Measurements from ENCODE around the gene PRXL2B.

The PRXL2B gene

DNA sequence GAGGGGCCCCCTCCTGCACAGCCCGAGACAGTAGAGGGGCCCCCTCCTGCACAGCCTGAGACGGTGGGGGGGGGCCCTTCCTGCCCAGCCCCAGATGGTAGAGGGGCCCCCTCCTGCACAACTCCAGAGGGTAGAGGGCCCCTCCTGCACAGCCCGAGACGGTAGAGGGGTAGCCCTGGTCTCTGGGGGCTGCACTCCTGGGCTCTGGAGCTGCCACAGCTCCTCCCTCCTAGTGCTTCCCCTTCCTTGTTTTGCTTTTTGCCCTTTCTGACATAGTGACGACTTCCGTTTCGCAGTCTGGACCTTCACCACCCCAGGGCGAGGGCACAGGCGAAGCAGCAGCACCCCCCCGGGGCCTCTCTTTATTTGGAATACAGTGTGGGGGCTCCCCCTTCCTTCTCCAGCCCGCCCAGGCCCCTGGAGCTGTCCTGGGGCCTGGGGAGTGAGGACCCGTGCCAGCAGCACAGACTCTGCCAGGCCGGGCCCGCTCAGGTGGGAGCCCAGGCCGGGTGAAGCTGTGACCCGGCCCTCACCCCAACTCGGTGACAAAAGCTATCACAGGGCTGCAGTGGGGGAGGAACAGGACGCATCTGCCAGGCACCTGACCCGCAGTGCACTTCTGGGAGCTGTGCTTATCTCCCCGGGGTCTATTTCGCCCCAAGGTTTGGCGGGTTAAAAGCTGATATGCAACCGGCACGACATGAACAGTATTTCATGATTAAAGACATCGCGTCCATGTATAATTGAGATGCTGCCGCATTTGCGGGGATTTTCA is 1.1 kb upstream of the PRXL2B start:
- H3K4me1 ChIP-seq: peaks cover 77% of the 10 kb centered on the region
- peak overlapping the region; percentile 77 for H3K4me3 ChIP-seq
- H3K9ac ChIP-seq: peak overlapping the region; percentile 88
- H3K9me3 ChIP-seq: no peaks in the 10 kb centered on the region
- peaks cover 3% of the 10 kb centered on the region; the same call in 1 of the 2 replicates for H3K27me3 ChIP-seq
- H3K27ac ChIP-seq: peak overlapping the region; percentile 98
- H3K4me2 ChIP-seq: peak overlapping the region; percentile 98
- peaks cover 20% of the 10 kb centered on the region for H4K20me1 ChIP-seq
- TF ChIP-seq Cebpa-rat (IDR thresholded peaks at IDR 0.05): no peak
- peaks cover 9% of the 10 kb centered on the region for H3K36me3 ChIP-seq

DNA sequence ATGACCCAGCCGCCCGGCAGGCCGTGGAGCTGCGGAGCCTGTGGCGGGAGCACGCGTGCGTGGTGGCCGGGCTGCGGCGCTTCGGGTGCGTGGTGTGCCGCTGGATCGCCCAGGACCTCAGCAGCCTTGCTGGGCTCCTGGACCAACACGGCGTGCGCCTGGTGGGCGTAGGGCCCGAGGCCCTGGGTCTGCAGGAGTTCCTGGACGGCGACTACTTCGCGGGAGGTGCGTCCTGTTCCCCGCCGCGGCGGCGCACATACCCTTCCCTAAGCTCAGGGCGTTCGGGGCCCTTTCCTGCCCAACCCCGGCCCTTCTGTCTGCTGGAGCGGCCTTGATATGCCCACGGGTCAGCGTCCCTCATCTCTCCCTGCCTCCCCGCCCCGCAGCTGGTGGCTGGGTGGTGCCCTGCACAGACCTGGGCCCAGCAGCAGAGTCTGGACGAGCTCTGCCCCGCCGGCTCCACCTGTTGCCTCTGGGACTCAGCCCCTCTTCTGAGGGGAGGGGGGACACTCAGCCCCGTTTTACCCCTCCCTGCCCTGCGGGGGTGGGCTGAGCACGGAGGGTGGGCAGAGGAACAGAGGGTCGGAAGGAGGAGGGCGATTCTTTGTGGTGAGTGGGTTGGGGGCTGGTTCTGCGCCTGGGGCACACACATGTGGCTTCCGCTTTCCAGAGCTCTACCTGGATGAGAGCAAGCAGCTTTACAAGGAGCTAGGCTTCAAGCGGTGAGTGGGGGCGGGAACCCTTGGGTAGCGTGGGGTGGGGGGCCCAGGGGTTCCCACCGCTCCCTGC is 688 bp downstream of the PRXL2B start:
- peak overlapping the region; percentile 78 for H3K9ac ChIP-seq
- TF ChIP-seq Cebpa-rat (IDR thresholded peaks at IDR 0.05): no peak

DNA sequence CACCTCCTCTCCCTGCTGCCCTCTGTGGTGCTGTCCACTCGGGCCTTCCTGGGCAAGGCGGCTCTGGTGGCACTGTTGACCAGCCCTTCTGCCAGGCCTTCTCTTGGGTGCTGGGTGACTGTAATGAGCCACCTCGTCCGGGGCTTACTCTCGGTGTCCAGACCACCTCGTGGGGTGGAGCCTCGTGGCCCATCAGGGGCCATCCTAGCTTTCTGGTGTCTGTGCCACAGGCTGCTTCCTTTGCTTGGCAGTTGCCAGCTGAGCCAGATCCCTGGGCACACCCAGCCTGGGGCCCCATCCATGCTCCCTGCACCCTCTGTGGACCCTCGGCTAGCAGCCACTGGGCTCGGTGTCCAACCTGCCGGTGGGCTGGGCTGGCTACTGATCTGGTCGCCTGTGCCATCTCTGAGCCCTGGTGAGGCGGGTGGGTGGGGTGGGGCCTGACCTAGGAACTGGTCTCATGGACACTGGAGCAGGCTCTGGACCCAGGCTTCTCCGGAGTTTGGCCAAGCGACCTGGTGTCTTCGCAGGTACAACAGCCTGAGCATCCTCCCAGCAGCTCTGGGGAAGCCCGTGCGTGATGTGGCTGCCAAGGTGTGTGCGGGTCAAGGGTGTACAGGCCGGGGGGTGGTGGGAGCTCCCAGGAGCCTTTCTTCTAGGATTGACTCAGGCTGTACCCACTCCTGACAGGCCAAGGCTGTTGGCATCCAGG is 1.4 kb downstream of the PRXL2B start:
- Histone ChIP-seq H3K27ac (no peak overlapping the region), H3K27me3 (peaks cover 3% of the 10 kb centered on the region; the same call in 1 of the 2 replicates), H3K4me3 (peak overlapping the region; percentile 77), H3K36me3 (peaks cover 9% of the 10 kb centered on the region), H3K9ac (0 out of 2 replicates have a peak overlapping the region, but pooled peaks have one; percentile 34), H4K20me1 (peaks cover 20% of the 10 kb centered on the region), H3K9me3 (no peaks in the 10 kb centered on the region), H3K4me2 (peak overlapping the region; percentile 99), H3K4me1 (peaks cover 63% of the 10 kb centered on the region)
- no peak for TF ChIP-seq Cebpa-rat (IDR thresholded peaks at IDR 0.05)

More for the DNA sequence above, 688 bp downstream of the PRXL2B start:
- H3K36me3 ChIP-seq: peaks cover 9% of the 10 kb centered on the region
- H3K27me3 ChIP-seq: peaks cover 3% of the 10 kb centered on the region; the same call in 1 of the 2 replicates
- peak overlapping the region; percentile 99 for H3K4me2 ChIP-seq
- peak overlapping the region; percentile 51 for H3K27ac ChIP-seq
- H3K4me1 ChIP-seq: peaks cover 65% of the 10 kb centered on the region
- peaks cover 20% of the 10 kb centered on the region for H4K20me1 ChIP-seq
- peak overlapping the region; percentile 77 for H3K4me3 ChIP-seq
- no peaks in the 10 kb centered on the region for H3K9me3 ChIP-seq

DNA sequence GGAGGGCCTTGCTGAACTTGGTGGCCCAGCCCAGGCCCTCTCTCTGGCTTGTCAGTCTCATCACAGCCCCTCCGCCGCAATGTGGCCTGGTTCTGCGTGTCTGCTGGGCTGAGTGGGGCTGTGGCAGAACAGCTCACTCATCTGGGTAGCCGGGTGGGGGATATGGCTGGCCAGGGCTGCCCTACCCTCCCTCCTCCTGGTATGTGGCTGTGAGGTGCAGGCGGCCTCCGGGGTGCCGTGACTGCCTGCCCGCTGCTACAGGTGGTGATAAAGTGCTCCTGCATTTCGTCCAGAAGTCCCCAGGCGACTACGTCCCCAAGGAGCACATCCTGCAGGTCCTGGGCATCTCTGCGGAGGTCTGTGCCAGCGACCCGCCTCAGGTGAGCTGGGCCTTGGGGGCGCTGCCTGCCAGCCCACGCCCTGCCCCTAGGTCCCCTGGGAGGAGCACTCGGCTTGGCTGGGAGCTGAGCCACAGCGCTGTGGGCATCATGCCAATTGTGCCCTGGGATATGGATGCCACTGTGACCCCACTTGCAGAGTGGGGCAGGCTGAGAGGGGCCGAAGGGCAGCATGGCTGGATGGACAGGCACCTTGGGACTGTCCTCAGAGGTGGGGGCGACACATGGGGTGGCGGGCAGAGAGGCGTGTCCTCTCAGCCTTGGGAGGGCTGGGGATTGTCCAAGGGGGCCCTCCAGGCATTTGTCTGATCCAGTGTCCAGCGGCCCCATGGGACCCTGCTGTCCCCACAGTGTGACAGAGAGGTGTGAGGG is 2.3 kb downstream of the PRXL2B start:
- Histone ChIP-seq H3K9ac (0 out of 2 replicates have a peak overlapping the region, but pooled peaks have one; percentile 34), H3K9me3 (no peaks in the 10 kb centered on the region), H3K36me3 (peaks cover 9% of the 10 kb centered on the region), H3K27ac (no peak overlapping the region), H4K20me1 (peaks cover 20% of the 10 kb centered on the region), H3K4me3 (no peak overlapping the region), H3K4me1 (peaks cover 63% of the 10 kb centered on the region), H3K4me2 (peak overlapping the region; percentile 99), H3K27me3 (peaks cover 3% of the 10 kb centered on the region; the same call in 1 of the 2 replicates)
- no peak for TF ChIP-seq Cebpa-rat (IDR thresholded peaks at IDR 0.05)

DNA sequence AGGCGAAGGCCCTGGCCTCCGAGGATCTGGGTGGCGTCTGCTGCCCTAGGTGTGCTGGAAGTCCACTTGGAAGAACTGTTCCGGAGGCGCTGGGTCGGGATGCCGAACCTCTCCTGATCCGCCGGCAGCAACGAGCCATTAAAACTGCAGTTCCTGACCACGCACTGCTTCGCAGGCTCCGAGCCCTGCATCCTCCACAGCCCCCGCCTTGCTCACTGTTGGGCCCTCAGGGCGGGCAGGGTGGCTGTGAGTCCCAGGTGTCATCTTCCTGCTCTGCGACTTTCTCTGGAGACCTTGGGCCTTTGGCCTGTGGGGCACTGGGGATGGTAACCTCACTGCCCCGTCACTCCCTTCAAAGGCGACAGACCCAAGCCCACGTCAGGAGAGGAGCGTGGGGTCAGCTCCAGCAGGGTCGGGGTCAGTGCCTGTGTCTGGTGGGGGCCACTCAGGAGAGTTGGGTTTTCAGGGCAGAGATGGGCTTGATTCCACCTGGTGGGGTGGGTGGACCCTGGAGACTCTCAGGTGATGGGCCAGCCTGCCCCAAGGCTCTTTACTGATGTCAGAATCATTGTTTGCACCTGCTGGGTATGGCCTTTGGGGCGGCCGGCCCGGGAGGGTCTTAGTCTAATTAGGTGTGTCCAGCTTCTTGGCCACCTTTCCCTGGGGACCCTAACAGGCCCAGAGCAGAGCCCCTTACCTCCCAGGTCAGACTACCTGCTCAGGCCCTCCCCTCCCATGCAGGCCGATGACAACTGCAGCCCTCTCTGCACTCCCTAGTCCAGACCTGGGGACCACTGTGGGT is 3.1 kb downstream of the PRXL2B start:
- H4K20me1 ChIP-seq: peaks cover 20% of the 10 kb centered on the region
- no peak overlapping the region for H3K4me3 ChIP-seq
- peaks cover 9% of the 10 kb centered on the region for H3K36me3 ChIP-seq
- no peak overlapping the region for H3K27ac ChIP-seq
- TF ChIP-seq Cebpa-rat (IDR thresholded peaks at IDR 0.05): no peak
- H3K4me2 ChIP-seq: peak overlapping the region; percentile 99
- H3K9ac ChIP-seq: no peak overlapping the region
- H3K4me1 ChIP-seq: peaks cover 63% of the 10 kb centered on the region
- H3K9me3 ChIP-seq: no peaks in the 10 kb centered on the region
- H3K27me3 ChIP-seq: peaks cover 3% of the 10 kb centered on the region; the same call in 1 of the 2 replicates

DNA sequence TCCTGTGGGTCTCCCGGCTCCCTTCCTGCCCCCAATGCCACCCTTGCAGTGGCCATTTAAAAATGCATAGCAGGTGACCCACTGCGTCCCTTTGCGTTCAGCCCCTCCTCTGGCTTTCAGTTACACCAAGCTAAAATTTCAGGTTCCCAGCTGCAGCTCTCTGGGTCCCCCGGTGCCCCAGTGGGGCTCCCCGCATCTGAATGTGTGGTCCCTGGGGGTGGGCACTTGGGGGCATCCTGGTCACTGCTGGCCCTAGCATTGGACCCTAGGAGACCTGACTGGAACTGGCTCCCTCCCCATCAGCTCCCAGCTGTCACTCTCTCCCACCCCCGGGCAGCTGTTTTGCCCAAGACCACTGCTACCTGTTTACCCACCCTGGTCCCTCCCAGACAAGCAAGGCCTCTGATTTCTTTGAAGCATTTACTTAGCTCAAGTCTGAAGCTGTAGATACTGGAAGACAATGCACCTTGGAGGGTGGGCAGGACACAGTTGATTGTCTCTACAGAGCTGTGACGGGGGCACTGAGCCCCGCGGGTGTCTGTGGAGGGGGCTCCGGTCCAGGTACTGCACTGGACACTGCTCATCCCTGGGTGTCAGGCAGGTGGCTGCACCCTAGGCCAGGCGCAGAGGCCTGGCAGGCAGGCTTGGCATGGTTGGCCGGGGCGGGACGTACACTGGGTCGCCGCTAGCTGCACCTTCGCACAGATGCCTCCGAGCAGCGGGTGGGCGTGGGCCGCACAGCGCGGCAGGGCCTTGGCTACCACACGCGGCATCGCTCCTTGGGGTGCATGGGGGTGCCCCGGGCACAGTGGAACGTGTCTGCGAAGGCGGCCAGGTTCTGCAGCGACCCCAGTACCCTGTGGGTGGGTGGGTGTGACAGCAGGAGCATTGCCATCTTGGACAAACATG is 3.9 kb downstream of the PRXL2B start:
- Histone ChIP-seq H3K4me3 (no peak overlapping the region), H3K9ac (no peak overlapping the region), H3K36me3 (peaks cover 9% of the 10 kb centered on the region), H3K4me1 (peaks cover 56% of the 10 kb centered on the region), H3K4me2 (no peak overlapping the region), H3K27me3 (peaks cover 3% of the 10 kb centered on the region; the same call in 1 of the 2 replicates), H4K20me1 (peaks cover 20% of the 10 kb centered on the region), H3K9me3 (no peaks in the 10 kb centered on the region), H3K27ac (no peak overlapping the region)
- TF ChIP-seq Cebpa-rat (IDR thresholded peaks at IDR 0.05): no peak

DNA sequence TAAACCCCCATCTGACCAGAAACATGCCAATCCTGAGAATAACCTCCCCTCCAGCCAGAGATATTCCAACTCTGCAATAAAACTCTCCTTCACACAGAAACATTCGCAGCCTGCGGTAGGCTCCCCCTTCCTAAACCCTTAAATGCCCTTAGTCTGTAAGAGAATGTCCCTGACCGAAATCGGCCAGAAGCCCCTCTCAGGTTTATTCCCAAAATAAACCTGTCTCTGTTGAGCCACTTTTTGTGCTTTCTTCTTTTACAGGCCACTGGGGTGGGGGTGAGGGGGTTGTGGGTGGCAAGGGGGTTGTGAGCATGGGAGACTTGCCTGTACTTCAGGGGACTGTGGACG is 4.6 kb downstream of the PRXL2B start:
- H3K36me3 ChIP-seq: peaks cover 9% of the 10 kb centered on the region
- no peak overlapping the region; the same call in 1 of the 2 replicates for H3K4me2 ChIP-seq
- H3K4me1 ChIP-seq: peaks cover 60% of the 10 kb centered on the region
- H3K9ac ChIP-seq: no peak overlapping the region
- no peak overlapping the region for H3K4me3 ChIP-seq
- no peaks in the 10 kb centered on the region for H3K9me3 ChIP-seq
- no peak for TF ChIP-seq Cebpa-rat (IDR thresholded peaks at IDR 0.05)
- H4K20me1 ChIP-seq: peaks cover 20% of the 10 kb centered on the region
- H3K27ac ChIP-seq: no peak overlapping the region
- H3K27me3 ChIP-seq: peaks cover 10% of the 10 kb centered on the region; the same call in 1 of the 2 replicates
